Left lung (tissue), 10 donors: Measurements from ENCODE around the gene R3HDM2. TPM values are rescaled to one million over a fixed set of nuclear protein-coding genes. Genes with fewer than 3 reads are reported as not detected.

Experiments
- ATAC-seq: fragments of 200-7000 bp; cut with Tn5 transposase; one replicate; pipeline ENCODE4 v1.9.1; 2020; ENCODE audit warnings: moderate library complexity
- DNase-seq, 4 donors: peaks; one replicate each; pipeline ENCODE4 v3.0.0-alpha.2; 2013 to 2020
- H3K27ac ChIP-seq, 2 donors: fragments of 200-600 bp; sonication (generic) in 1 of 2; one replicate each; pipeline versions ENCODE4 v1.5.0 to v1.8.0; 2020 to 2021
- H3K27me3 ChIP-seq, 2 donors: fragments of 200-600 bp; sonication (generic) in 1 of 2; one replicate each; pipeline versions ENCODE4 v1.5.0 to v1.8.0; 2020 to 2021
- H3K36me3 ChIP-seq, 2 donors: fragments of 200-600 bp; sonication (generic) in 1 of 2; one replicate each; pipeline versions ENCODE4 v1.5.0 to v1.8.0; 2020 to 2021
- H3K4me1 ChIP-seq, 2 donors: fragments of 200-600 bp; one replicate each; pipeline ENCODE4 v1.8.0; 2021
- H3K4me3 ChIP-seq, 2 donors: fragments of 200-600 bp; sonication (generic) in 1 of 2; one replicate each; pipeline versions ENCODE4 v1.5.0 to v1.8.0; 2020 to 2021; ENCODE audit warnings: mild to moderate bottlenecking in 1 of 2
- H3K9me3 ChIP-seq, 2 donors: fragments of 200-600 bp; sonication (generic) in 1 of 2; one replicate each; pipeline versions ENCODE4 v1.5.0 to v1.8.0; 2020 to 2021
- intact Hi-C, 2 donors: fragments of 100-400 bp; cut with DNase I; formaldehyde crosslinking; loops; one replicate each; pipeline versions ENCODE4 v1.11.2 to v1.14.2; 2022
- polyA plus RNA-seq, 6 donors: library from polyadenylated mRNA; unstranded; fragments of 120-200 nt; gene quantifications; one replicate each; pipeline ENCODE4 v1.2.1, GENCODE V29; 2013; ENCODE audit not compliant: insufficient read length in 6 of 6
- total RNA-seq, 2 donors: library from RNA; stranded (reverse); fragmentation: NEBNext Ultra II Directional; extraction: Animal tissue kit (Norgen Biotek cat#: 25700); gene quantifications; one replicate each; pipeline ENCODE4 v1.2.1, GENCODE V29; 2021
- TF ChIP-seq, protein P1 (sequence below), 2 donors: fragments of 200-600 bp; sonication (generic) in 1 of 2; IDR thresholded peaks; one replicate each; pipeline versions ENCODE4 v1.5.0 to v1.8.0; 2021; ENCODE audit warnings: antibody characterized with exemption in 2 of 2
- donor health status: DM: no; HTN: yes; CAD: no.
- donor health status: DM: no; HTN: no; CAD: no.

R3HDM2 gene
- total and polyA plus RNA-seq, 8 donors = 52.4 to 92.3 (median 79.8) TPM

GRCh38 chr12:57352166-57352565 lies 78.7 kb downstream of the R3HDM2 start:
- Histone ChIP-seq H3K27me3 (no peaks in the 10 kb centered on the region), H3K4me1 (no peaks in the 10 kb centered on the region), H3K9me3 (peaks cover 0 to 3% of the 10 kb centered on the region in 2 donors), H3K4me3 (no peak overlapping the region), H3K27ac (no peak overlapping the region), H3K36me3 (peaks cover 0 to 22% of the 10 kb centered on the region in 2 donors)
- DNase-seq (no peak), ATAC-seq (no peak)
- TF ChIP-seq, protein P1, sequence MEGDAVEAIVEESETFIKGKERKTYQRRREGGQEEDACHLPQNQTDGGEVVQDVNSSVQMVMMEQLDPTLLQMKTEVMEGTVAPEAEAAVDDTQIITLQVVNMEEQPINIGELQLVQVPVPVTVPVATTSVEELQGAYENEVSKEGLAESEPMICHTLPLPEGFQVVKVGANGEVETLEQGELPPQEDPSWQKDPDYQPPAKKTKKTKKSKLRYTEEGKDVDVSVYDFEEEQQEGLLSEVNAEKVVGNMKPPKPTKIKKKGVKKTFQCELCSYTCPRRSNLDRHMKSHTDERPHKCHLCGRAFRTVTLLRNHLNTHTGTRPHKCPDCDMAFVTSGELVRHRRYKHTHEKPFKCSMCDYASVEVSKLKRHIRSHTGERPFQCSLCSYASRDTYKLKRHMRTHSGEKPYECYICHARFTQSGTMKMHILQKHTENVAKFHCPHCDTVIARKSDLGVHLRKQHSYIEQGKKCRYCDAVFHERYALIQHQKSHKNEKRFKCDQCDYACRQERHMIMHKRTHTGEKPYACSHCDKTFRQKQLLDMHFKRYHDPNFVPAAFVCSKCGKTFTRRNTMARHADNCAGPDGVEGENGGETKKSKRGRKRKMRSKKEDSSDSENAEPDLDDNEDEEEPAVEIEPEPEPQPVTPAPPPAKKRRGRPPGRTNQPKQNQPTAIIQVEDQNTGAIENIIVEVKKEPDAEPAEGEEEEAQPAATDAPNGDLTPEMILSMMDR (IDR thresholded peaks at IDR 0.05) = no peak
- intact Hi-C loops = no loop called here

DNA sequence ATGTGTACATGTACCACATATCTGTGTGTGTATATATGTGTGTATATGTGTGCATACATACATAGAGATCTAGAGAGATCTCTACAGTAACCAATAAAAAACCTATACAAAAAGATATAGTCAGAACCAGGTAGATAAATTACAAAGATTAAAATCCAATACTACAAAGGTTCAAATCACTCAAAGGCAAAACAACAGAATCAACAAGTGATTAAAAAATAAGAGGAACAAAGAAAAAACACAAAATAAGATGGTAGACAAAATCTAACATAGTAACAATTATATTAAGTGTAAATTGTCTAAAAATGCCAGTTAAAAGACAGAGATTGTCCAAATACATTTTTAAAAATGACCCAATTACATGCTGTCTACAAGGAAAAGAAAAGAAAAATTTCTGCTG lies 83.6 kb downstream of the R3HDM2 start:
- intact Hi-C loops = no loop called here
- Histone ChIP-seq H3K27ac (no peak overlapping the region), H3K4me3 (no peak overlapping the region), H3K36me3 (peaks cover 0 to 17% of the 10 kb centered on the region in 2 donors), H3K4me1 (no peaks in the 10 kb centered on the region), H3K27me3 (no peaks in the 10 kb centered on the region), H3K9me3 (peaks cover 0 to 3% of the 10 kb centered on the region in 2 donors)
- DNase-seq = no peak
- ATAC-seq = no peak
- TF ChIP-seq, protein P1 (IDR thresholded peaks at IDR 0.05) = no peak

DNA sequence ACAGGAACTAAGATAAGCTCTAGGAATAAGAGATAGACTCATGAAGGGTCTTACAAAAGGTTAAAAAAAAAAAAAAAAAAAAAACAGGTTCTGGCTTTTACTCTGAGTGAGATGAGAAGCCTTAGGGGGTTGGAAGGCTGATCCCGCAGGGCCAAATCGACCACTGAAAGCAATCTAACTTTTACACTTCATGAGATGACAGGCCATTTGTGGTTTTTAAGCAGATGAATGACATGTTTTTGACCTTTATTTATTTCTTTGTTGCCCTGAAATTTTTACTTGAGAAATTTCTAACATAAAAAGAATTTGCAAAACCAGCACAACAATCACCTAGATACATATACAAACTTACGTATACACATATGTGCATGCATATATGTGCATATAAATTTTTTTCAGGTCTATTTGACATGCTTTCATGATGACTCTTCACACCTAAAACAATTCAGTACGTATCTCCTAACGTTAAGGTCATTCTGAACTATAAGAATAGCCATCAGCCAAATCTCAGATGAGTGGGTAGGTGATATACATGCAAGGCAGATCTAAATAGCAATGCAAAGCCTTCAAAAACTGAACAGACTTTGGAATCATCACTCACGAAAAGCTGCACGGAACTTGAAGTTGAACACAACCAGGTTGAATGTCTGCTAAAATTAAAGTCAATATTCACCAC lies 87.0 kb downstream of the R3HDM2 start:
- peaks cover 0 to 3% of the 10 kb centered on the region in 2 donors for H3K9me3 ChIP-seq
- ATAC-seq (no peak), DNase-seq (no peak)
- intact Hi-C loops = no loop called here
- TF ChIP-seq, protein P1 (IDR thresholded peaks at IDR 0.05) = no peak
- peaks cover 0 to 17% of the 10 kb centered on the region in 2 donors for H3K4me1 ChIP-seq
- H3K27me3 ChIP-seq = no peaks in the 10 kb centered on the region
- H3K27ac ChIP-seq = no peak overlapping the region
- H3K36me3 ChIP-seq = peaks cover 0 to 5% of the 10 kb centered on the region in 2 donors
- H3K4me3 ChIP-seq = no peak overlapping the region

DNA sequence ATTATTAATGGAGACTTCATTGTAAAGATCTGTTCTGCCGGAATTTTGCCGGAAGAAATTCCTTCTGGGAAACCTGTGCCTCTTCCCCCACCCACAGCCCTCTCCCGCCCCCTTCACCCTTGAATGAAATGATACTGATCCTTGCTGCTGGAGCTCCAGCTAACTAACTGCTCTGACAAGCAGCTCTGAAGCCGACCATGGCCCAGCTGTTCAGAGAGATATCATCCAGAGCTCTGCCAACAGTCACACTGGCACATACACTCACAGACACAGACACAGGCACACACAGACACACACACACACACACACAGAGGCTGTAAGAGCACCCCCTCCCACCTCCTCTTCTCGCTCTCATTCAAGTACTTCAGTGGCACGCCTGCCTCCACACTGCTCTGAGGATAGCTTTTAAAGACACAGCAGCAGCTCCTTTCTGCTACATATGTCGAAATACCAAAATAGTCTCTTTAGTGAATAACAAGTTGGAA lies 88.6 kb downstream of the R3HDM2 start:
- ATAC-seq = peak; percentile 96
- Histone ChIP-seq H3K4me1 (peaks cover 0 to 17% of the 10 kb centered on the region in 2 donors), H3K4me3 (peak overlapping the region in 1 of 2 donors; percentile 6), H3K27ac (peak overlapping the region in 1 of 2 donors; percentile 10), H3K9me3 (no peaks in the 10 kb centered on the region), H3K27me3 (no peaks in the 10 kb centered on the region), H3K36me3 (peaks cover 0 to 6% of the 10 kb centered on the region in 2 donors)
- peak; percentile 30 to 59 (median 50) for DNase-seq
- intact Hi-C loops = no loop called here
- TF ChIP-seq, protein P1 (IDR thresholded peaks at IDR 0.05) = no peak

GRCh38 chr12:57341275-57341990 lies 89.4 kb downstream of the R3HDM2 start:
- TF ChIP-seq, protein P1 (IDR thresholded peaks at IDR 0.05) = no peak
- Histone ChIP-seq H3K27ac (peak overlapping the region in 1 of 2 donors; percentile 10), H3K27me3 (no peaks in the 10 kb centered on the region), H3K4me1 (peaks cover 0 to 17% of the 10 kb centered on the region in 2 donors), H3K4me3 (peak overlapping the region in 1 of 2 donors; percentile 6), H3K36me3 (peaks cover 0 to 6% of the 10 kb centered on the region in 2 donors), H3K9me3 (no peaks in the 10 kb centered on the region)
- no peak for ATAC-seq
- intact Hi-C loops = no loop called here
- no peak for DNase-seq
